PC-3 (cell line): ENCODE results near the gene PRDX6.

ENCODE experiments used
- CTCF ChIP-seq: fragments of 300-600 bp; sonication (generic); conservative IDR thresholded peaks from 2 replicates; pipeline ENCODE4 v1.5.1; 2017; ENCODE audit warnings: antibody characterized with exemption, low read depth, mild to moderate bottlenecking, low read length
- EZH2 ChIP-seq: fragments of 300-600 bp; sonication (generic); IDR thresholded peaks from one replicate; pipeline ENCODE4 v1.6.1; 2017; ENCODE audit warnings: antibody characterized with exemption, mild to moderate bottlenecking, low read length; ENCODE audit not compliant: unreplicated experiment

- TF ChIP-seq CTCF (no peak), EZH2 (no peak)
Observed at GRCh38 chr1:173478094-173478674, 1.0 kb downstream of the PRDX6 start.
